DOHH2 (cell line): ENCODE measurements around the gene CAMTA1.

Experiments
- H3F3A ChIP-seq: fragments of 200-600 bp; sonication (generic), shearing (Covaris generic); 2 replicates; pipeline ENCODE4 v1.6.0; 2016; ENCODE audit warnings: antibody characterized with exemption, mild to moderate bottlenecking; ENCODE audit not compliant: control insufficient read depth, insufficient read depth
- H3K27ac ChIP-seq: fragments of 200-600 bp; sonication (generic); 2 replicates; pipeline ENCODE4 v1.5.1; 2014; ENCODE audit warnings: low read depth, mild to moderate bottlenecking, low read length, moderate library complexity
- H3K27me3 ChIP-seq: fragments of 200-600 bp; sonication (generic); 2 replicates; pipeline ENCODE4 v1.6.1; 2014; ENCODE audit warnings: mild to moderate bottlenecking, low read length, mixed read lengths; ENCODE audit not compliant: control insufficient read depth
- H3K36me3 ChIP-seq: fragments of 200-600 bp; sonication (generic); 2 replicates; pipeline ENCODE4 v1.6.1; 2014; ENCODE audit warnings: mild to moderate bottlenecking, low read length, moderate library complexity, mixed read lengths; ENCODE audit not compliant: control insufficient read depth
- H3K4me1 ChIP-seq: fragments of 200-600 bp; sonication (generic); 2 replicates; pipeline ENCODE4 v1.6.1; 2014; ENCODE audit warnings: mild to moderate bottlenecking, low read length, mixed read lengths; ENCODE audit not compliant: control insufficient read depth
- H3K4me2 ChIP-seq: fragments of 200-600 bp; sonication (generic); 2 replicates; pipeline ENCODE4 v1.6.0; 2014; ENCODE audit warnings: mild to moderate bottlenecking, low read length, moderate library complexity
- H3K4me3 ChIP-seq: fragments of 200-600 bp; sonication (generic); 2 replicates; pipeline ENCODE4 v1.5.1; 2014; ENCODE audit warnings: mild to moderate bottlenecking, low read length, mixed read lengths
- H3K79me2 ChIP-seq: fragments of 200-600 bp; sonication (generic); 2 replicates; pipeline ENCODE4 v1.6.1; 2014; ENCODE audit warnings: mild to moderate bottlenecking, low read length, mixed read lengths; ENCODE audit not compliant: control insufficient read depth
- H3K9me2 ChIP-seq: fragments of 200-600 bp; sonication (generic); replicated peaks from 2 replicates; pipeline ENCODE4 v1.6.1; 2014; ENCODE audit warnings: mild to moderate bottlenecking, low read length, mixed read lengths; ENCODE audit not compliant: control insufficient read depth
- H3K9me3 ChIP-seq: fragments of 200-600 bp; sonication (generic); 2 replicates; pipeline ENCODE4 v1.6.1; 2014; ENCODE audit warnings: antibody characterized with exemption, low read length, mixed read lengths; ENCODE audit not compliant: control insufficient read depth, insufficient read depth
- H4K20me1 ChIP-seq: fragments of 200-600 bp; sonication (generic); 2 replicates; pipeline ENCODE4 v1.6.0; 2014; ENCODE audit warnings: low read depth, mild to moderate bottlenecking, antibody characterized with exemption, low read length, moderate library complexity; ENCODE audit not compliant: control insufficient read depth, insufficient read depth
- CTCF ChIP-seq: fragments of 200-600 bp; sonication (generic); IDR thresholded peaks from one replicate; pipeline ENCODE4 v1.5.1; 2014; ENCODE audit warnings: antibody characterized with exemption, mild to moderate bottlenecking, low read depth, low read length; ENCODE audit not compliant: poor library complexity, severe bottlenecking
- EZH2phosphoT487 ChIP-seq: fragments of 200-600 bp; sonication (generic); IDR thresholded peaks from 2 replicates; pipeline ENCODE4 v1.6.1; 2017; ENCODE audit warnings: borderline replicate concordance, mild to moderate bottlenecking, antibody characterized with exemption, low read length, moderate library complexity, mixed read lengths

Gene CAMTA1

GRCh38 chr1:7288992-7289391 is 503.7 kb downstream of the CAMTA1 start:
- H3K4me2 ChIP-seq = no peak overlapping the region
- no peaks in the 10 kb centered on the region for H3K9me3 ChIP-seq
- H3F3A ChIP-seq = no peaks in the 10 kb centered on the region
- no peaks in the 10 kb centered on the region for H3K36me3 ChIP-seq
- H3K4me3 ChIP-seq = no peak overlapping the region
- H3K4me1 ChIP-seq = no peaks in the 10 kb centered on the region
- H3K79me2 ChIP-seq = no peaks in the 10 kb centered on the region
- no peaks in the 10 kb centered on the region for H3K9me2 ChIP-seq
- no peak overlapping the region for H3K27ac ChIP-seq
- no peaks in the 10 kb centered on the region for H4K20me1 ChIP-seq
- TF ChIP-seq EZH2phosphoT487 = no peak
- TF ChIP-seq CTCF = no peak
- no peaks in the 10 kb centered on the region for H3K27me3 ChIP-seq

GRCh38 chr1:7289694-7290093 is 504.4 kb downstream of the CAMTA1 start:
- no peaks in the 10 kb centered on the region for H3F3A ChIP-seq
- H3K9me3 ChIP-seq = no peaks in the 10 kb centered on the region
- TF ChIP-seq EZH2phosphoT487 = no peak
- TF ChIP-seq CTCF = no peak
- H3K79me2 ChIP-seq = no peaks in the 10 kb centered on the region
- no peak overlapping the region for H3K4me2 ChIP-seq
- no peaks in the 10 kb centered on the region for H3K4me1 ChIP-seq
- H3K9me2 ChIP-seq = no peaks in the 10 kb centered on the region
- no peaks in the 10 kb centered on the region for H4K20me1 ChIP-seq
- no peaks in the 10 kb centered on the region for H3K27me3 ChIP-seq
- H3K36me3 ChIP-seq = no peaks in the 10 kb centered on the region
- no peak overlapping the region for H3K27ac ChIP-seq
- no peak overlapping the region for H3K4me3 ChIP-seq

GRCh38 chr1:7290971-7291970 is 506.0 kb downstream of the CAMTA1 start:
- Histone ChIP-seq H3F3A (no peaks in the 10 kb centered on the region), H3K27ac (no peak overlapping the region), H3K9me2 (no peaks in the 10 kb centered on the region), H3K79me2 (no peaks in the 10 kb centered on the region), H3K4me1 (no peaks in the 10 kb centered on the region), H3K9me3 (no peaks in the 10 kb centered on the region), H3K4me3 (no peak overlapping the region), H3K36me3 (no peaks in the 10 kb centered on the region), H3K27me3 (no peaks in the 10 kb centered on the region), H4K20me1 (no peaks in the 10 kb centered on the region), H3K4me2 (no peak overlapping the region)
- TF ChIP-seq EZH2phosphoT487 (no peak), CTCF (no peak)
